ENCODE measurements around the gene GAMT. TPM values are rescaled to one million over a fixed set of nuclear protein-coding genes. Genes with fewer than 3 reads are reported as not detected.

Gene GAMT
- total and polyA plus RNA-seq, 2 of the 13 experiments (the other 11 are each of a cell fraction or from before 2014, with no cell fraction given) = 115 to 124 TPM

GRCh38 chr19:1373534-1374249 is 27.6 kb downstream of the GAMT start (continued):
- 0 out of 2 replicates have a peak, but pooled peaks have one; percentile 22 for TF ChIP-seq MTF1 (CRISPR knock-in tag; IDR thresholded peaks at IDR 0.05)
- peak; percentile 94 for TF ChIP-seq RXRA (CRISPR knock-in tag; IDR thresholded peaks at IDR 0.05)
- peak; percentile 95 for TF ChIP-seq ZFP90 (CRISPR knock-in tag; IDR thresholded peaks at IDR 0.05; ENCODE audit: borderline replicate concordance)
- TF ChIP-seq KAT2B (IDR thresholded peaks at IDR 0.05; ENCODE audit: borderline replicate concordance, low read depth, low read length) = no peak
- TF ChIP-seq ZNF20 (CRISPR knock-in tag; IDR thresholded peaks at IDR 0.05) = 0 out of 2 replicates have a peak, but pooled peaks have one; percentile 51
- peak; percentile 85; the same call in 1 of the 2 replicates for TF ChIP-seq IRF2 (CRISPR knock-in tag; IDR thresholded peaks at IDR 0.05)
- TF ChIP-seq, protein P1, sequence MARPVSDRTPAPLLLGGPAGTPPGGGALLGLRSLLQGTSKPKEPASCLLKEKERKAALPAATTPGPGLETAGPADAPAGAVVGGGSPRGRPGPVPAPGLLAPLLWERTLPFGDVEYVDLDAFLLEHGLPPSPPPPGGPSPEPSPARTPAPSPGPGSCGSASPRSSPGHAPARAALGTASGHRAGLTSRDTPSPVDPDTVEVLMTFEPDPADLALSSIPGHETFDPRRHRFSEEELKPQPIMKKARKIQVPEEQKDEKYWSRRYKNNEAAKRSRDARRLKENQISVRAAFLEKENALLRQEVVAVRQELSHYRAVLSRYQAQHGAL (CRISPR knock-in tag; IDR thresholded peaks at IDR 0.05; ENCODE audit: not compliant biosample characterization) = peak; percentile 78
- TF ChIP-seq, protein P2, sequence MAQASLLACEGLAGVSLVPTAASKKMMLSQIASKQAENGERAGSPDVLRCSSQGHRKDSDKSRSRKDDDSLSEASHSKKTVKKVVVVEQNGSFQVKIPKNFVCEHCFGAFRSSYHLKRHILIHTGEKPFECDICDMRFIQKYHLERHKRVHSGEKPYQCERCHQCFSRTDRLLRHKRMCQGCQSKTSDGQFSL (CRISPR knock-in tag; IDR thresholded peaks at IDR 0.05) = peak; percentile 74
- TF ChIP-seq HOXA7 (CRISPR knock-in tag; IDR thresholded peaks at IDR 0.05) = no peak
- TF ChIP-seq EED (CRISPR knock-in tag; IDR thresholded peaks at IDR 0.05) = no peak; the same call in 1 of the 2 replicates
- peak; percentile 50; the same call in 1 of the 2 replicates for TF ChIP-seq ZNF629 (CRISPR knock-in tag; conservative IDR thresholded peaks at IDR 0.05)
- no peak for TF ChIP-seq TBL1XR1 (IDR thresholded peaks at IDR 0.05; ENCODE audit: borderline replicate concordance, low read length, partially characterized antibody)
- TF ChIP-seq, protein P3, sequence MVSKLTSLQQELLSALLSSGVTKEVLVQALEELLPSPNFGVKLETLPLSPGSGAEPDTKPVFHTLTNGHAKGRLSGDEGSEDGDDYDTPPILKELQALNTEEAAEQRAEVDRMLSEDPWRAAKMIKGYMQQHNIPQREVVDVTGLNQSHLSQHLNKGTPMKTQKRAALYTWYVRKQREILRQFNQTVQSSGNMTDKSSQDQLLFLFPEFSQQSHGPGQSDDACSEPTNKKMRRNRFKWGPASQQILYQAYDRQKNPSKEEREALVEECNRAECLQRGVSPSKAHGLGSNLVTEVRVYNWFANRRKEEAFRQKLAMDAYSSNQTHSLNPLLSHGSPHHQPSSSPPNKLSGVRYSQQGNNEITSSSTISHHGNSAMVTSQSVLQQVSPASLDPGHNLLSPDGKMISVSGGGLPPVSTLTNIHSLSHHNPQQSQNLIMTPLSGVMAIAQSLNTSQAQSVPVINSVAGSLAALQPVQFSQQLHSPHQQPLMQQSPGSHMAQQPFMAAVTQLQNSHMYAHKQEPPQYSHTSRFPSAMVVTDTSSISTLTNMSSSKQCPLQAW (CRISPR knock-in tag; IDR thresholded peaks at IDR 0.05) = peak; percentile 41; the same call in 1 of the 2 replicates
- TF ChIP-seq, protein P4, sequence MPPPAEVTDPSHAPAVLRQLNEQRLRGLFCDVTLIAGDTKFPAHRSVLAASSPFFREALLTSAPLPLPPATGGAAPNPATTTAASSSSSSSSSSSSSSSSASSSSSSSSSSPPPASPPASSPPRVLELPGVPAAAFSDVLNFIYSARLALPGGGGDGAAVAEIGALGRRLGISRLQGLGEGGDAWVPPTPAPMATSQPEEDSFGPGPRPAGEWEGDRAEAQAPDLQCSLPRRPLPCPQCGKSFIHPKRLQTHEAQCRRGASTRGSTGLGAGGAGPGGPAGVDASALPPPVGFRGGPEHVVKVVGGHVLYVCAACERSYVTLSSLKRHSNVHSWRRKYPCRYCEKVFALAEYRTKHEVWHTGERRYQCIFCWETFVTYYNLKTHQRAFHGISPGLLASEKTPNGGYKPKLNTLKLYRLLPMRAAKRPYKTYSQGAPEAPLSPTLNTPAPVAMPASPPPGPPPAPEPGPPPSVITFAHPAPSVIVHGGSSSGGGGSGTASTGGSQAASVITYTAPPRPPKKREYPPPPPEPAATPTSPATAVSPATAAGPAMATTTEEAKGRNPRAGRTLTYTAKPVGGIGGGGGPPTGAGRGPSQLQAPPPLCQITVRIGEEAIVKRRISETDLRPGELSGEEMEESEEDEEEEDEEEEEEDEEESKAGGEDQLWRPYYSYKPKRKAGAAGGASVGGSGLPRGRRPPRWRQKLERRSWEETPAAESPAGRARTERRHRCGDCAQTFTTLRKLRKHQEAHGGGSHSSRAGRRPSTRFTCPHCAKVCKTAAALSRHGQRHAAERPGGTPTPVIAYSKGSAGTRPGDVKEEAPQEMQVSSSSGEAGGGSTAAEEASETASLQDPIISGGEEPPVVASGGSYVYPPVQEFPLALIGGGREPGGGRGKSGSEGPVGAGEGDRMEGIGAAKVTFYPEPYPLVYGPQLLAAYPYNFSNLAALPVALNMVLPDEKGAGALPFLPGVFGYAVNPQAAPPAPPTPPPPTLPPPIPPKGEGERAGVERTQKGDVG (CRISPR knock-in tag; IDR thresholded peaks at IDR 0.05; ENCODE audit: borderline replicate concordance) = 0 out of 2 replicates have a peak, but pooled peaks have one; percentile 20
- TF ChIP-seq RARA (CRISPR knock-in tag; IDR thresholded peaks at IDR 0.05) = peak; percentile 92
- TF ChIP-seq RXRB (CRISPR knock-in tag; IDR thresholded peaks at IDR 0.05; ENCODE audit: borderline replicate concordance) = peak; percentile 82
- peak; percentile 56; the same call in 1 of the 2 replicates for TF ChIP-seq ETV6 (CRISPR knock-in tag; conservative IDR thresholded peaks at IDR 0.05)
- TF ChIP-seq RBFOX2 (IDR thresholded peaks at IDR 0.05; ENCODE audit: low read depth, low read length) = peak; percentile 52; the same call in 1 of the 2 replicates
- TF ChIP-seq, protein P5, sequence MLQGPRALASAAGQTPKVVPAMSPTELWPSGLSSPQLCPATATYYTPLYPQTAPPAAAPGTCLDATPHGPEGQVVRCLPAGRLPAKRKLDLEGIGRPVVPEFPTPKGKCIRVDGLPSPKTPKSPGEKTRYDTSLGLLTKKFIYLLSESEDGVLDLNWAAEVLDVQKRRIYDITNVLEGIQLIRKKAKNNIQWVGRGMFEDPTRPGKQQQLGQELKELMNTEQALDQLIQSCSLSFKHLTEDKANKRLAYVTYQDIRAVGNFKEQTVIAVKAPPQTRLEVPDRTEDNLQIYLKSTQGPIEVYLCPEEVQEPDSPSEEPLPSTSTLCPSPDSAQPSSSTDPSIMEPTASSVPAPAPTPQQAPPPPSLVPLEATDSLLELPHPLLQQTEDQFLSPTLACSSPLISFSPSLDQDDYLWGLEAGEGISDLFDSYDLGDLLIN (CRISPR knock-in tag; IDR thresholded peaks at IDR 0.05; ENCODE audit: borderline replicate concordance) = peak; percentile 90; the same call in 1 of the 2 replicates
- no peak for TF ChIP-seq MTA3 (CRISPR knock-in tag; IDR thresholded peaks at IDR 0.05)
- no peak for TF ChIP-seq ZNF282 (IDR thresholded peaks at IDR 0.05; ENCODE audit: partially characterized antibody)
- peak; percentile 39; the same call in 1 of the 2 replicates for TF ChIP-seq RAD21 (CRISPR knock-in tag; IDR thresholded peaks at IDR 0.05)
- peak; percentile 80 for TF ChIP-seq FOXJ3 (CRISPR knock-in tag; IDR thresholded peaks at IDR 0.05; ENCODE audit: borderline replicate concordance)

All from HepG2 (cell line).